HepG2 (cell line): ENCODE measurements around the gene GRB10. TPM values are rescaled to one million over a fixed set of nuclear protein-coding genes. Genes with fewer than 3 reads are reported as not detected.

Source experiments
- CEBPG ChIP-seq: IDR thresholded peaks from 2 replicates; pipeline ENCODE4 v1.6.1; 2016
- CEBPZ ChIP-seq: IDR thresholded peaks from 2 replicates; pipeline ENCODE4 v1.6.1; 2012; ENCODE audit warnings: low read length, improper control_type of control experiment
- CHD2 ChIP-seq: IDR thresholded peaks from 2 replicates; pipeline ENCODE4 v1.6.1; 2011; ENCODE audit warnings: low read depth, low read length, improper control_type of control experiment
- FOXO1 ChIP-seq: sonication (generic); formaldehyde crosslinking; IDR thresholded peaks from 2 replicates; pipeline ENCODE4 v1.4.0; 2020; ENCODE audit warnings: missing genetic modification reagents
- HES4 ChIP-seq: sonication (generic); formaldehyde crosslinking; IDR thresholded peaks from 2 replicates; pipeline ENCODE4 v1.9.0; 2021; ENCODE audit warnings: mild to moderate bottlenecking, missing genetic modification reagents, borderline replicate concordance
- IRF2 ChIP-seq: IDR thresholded peaks from 2 replicates; pipeline ENCODE4 v1.6.1; 2018; ENCODE audit warnings: missing genetic modification reagents, missing compliant biosample characterization
- MXI1 ChIP-seq: IDR thresholded peaks from 3 replicates; pipeline ENCODE4 v1.6.1; 2012; ENCODE audit warnings: low read depth, low read length, inconsistent platforms, borderline replicate concordance
- NR2C2 ChIP-seq: sonication (generic); formaldehyde crosslinking; IDR thresholded peaks from 2 replicates; pipeline ENCODE4 v1.4.0; 2020; ENCODE audit warnings: missing genetic modification reagents, mild to moderate bottlenecking, moderate library complexity, borderline replicate concordance
- PHF20 ChIP-seq: sonication (generic); formaldehyde crosslinking; IDR thresholded peaks from 2 replicates; pipeline ENCODE4 v1.5.0; 2020; ENCODE audit warnings: mild to moderate bottlenecking, missing genetic modification reagents
- ZFP36L2 ChIP-seq: sonication (generic); formaldehyde crosslinking; IDR thresholded peaks from 2 replicates; pipeline ENCODE4 v1.4.0; 2020; ENCODE audit warnings: missing genetic modification reagents
- ZHX2 ChIP-seq, 2 experiments: sonication (generic) in 1 of 2; formaldehyde crosslinking in 1 of 2; IDR thresholded peaks; 2 replicates each; pipeline versions ENCODE4 v1.6.1 to v1.9.0; 2014 to 2022; ENCODE audit warnings: antibody characterized with exemption in 1 of 2, borderline replicate concordance in 1 of 2, inconsistent platforms in 1 of 2, low read depth in 1 of 2, missing genetic modification reagents in 1 of 2
- ZNF142 ChIP-seq: sonication (generic); formaldehyde crosslinking; IDR thresholded peaks from 2 replicates; pipeline ENCODE4 v1.4.0; 2020; ENCODE audit warnings: missing genetic modification reagents
- ZNF550 ChIP-seq: sonication (generic); formaldehyde crosslinking; IDR thresholded peaks from 2 replicates; pipeline ENCODE4 v1.4.0; 2020; ENCODE audit warnings: mild to moderate bottlenecking, missing genetic modification reagents, borderline replicate concordance
- ZNF569 ChIP-seq: sonication (generic); formaldehyde crosslinking; IDR thresholded peaks from 2 replicates; pipeline ENCODE4 v1.5.0; 2020; ENCODE audit warnings: mild to moderate bottlenecking, missing genetic modification reagents, moderate library complexity, borderline replicate concordance
- polyA plus RNA-seq, 8 experiments: library from polyadenylated mRNA; depleted of rRNA in 3 of 8; stranded (reverse) in 7 of 8; unstranded in 1 of 8; fragments of >200 nt; fragmentation: Illumina TruSeq in 4 of 8; extraction: Trizol in 4 of 8; gene quantifications; 2 replicates each; pipeline versions ENCODE4 v1.2.1 to v1.2.3, GENCODE V29; 2011 to 2016; ENCODE audit warnings: low read depth in 4 of 8, missing spikeins in 1 of 8, mixed read lengths in 1 of 8; ENCODE audit not compliant: insufficient read depth in 1 of 8
- total RNA-seq, 5 experiments: library from RNA; depleted of rRNA; stranded (reverse); fragments of >200 nt; fragmentation: Illumina TruSeq; extraction: Trizol; gene quantifications; 2 replicates each; pipeline ENCODE4 v1.2.3, GENCODE V29; 2016; ENCODE audit warnings: low read depth in 1 of 5

GRB10 gene
- total and polyA plus RNA-seq, 2 of the 13 experiments (the other 11 are each of a cell fraction or from before 2014, with no cell fraction given), result 4.0 to 6.8 TPM

GRCh38 chr7:50556247-50556991, 226.3 kb downstream of the GRB10 start (continued):
- TF ChIP-seq NR2C2 (CRISPR knock-in tag) (no peak), ZHX2 (IDR thresholded peaks at IDR 0.05; ENCODE audit: low read depth) (no peak), ZHX2 (CRISPR knock-in tag; IDR thresholded peaks at IDR 0.05; ENCODE audit: borderline replicate concordance) (no peak), FOXO1 (CRISPR knock-in tag) (no peak), CHD2 (no peak), CEBPZ (no peak), MXI1 (no peak), ZNF569 (CRISPR knock-in tag) (no peak), CEBPG (CRISPR knock-in tag) (peak; percentile 65), PHF20 (CRISPR knock-in tag) (no peak), ZFP36L2 (CRISPR knock-in tag) (no peak), ZNF550 (CRISPR knock-in tag) (no peak), HES4 (CRISPR knock-in tag) (no peak), ZNF142 (CRISPR knock-in tag) (no peak), IRF2 (no peak)
